GM20000 (cell line): ENCODE data around the gene GLYR1.
A peak's percentile ranks its signal among the peaks of the same experiment; 100 is the strongest.
"Not testable (repeated sequence)": the region's sequence is repeated elsewhere in the genome, so short reads cannot be mapped to it uniquely, and the experiment has no call there.

Experiments
- DNase-seq: peaks from one replicate; pipeline ENCODE4 v3.0.0; 2012; ENCODE audit warnings: low spot score
- CTCF ChIP-seq: IDR thresholded peaks from 2 replicates; pipeline ENCODE4 v1.5.1; 2012; ENCODE audit warnings: mild to moderate bottlenecking, control low read depth; ENCODE audit errors: extremely low read depth, missing control alignments

GLYR1 gene

GRCh38 chr16:4846901-4847773, at the start of gene GLYR1, which contains the start of gene UBN1:
TSS of gene GLYR1 (minus strand) at chr16:4847288. CDS start at chr16:4847265, 23 bp downstream.
TSS of gene UBN1 (plus strand) at chr16:4847481. CDS start at chr16:4852918, 5,437 bp downstream.
- peak; percentile 99 for DNase-seq
- TF ChIP-seq CTCF, result no peak

- not testable (repeated sequence) for DNase-seq
These were observed 49.7 kb upstream of the GLYR1 start for GRCh38 chr16:4896761-4897160.

GRCh38 chr16:4895366-4895765, 48.3 kb upstream of the GLYR1 start:
- TF ChIP-seq CTCF, result no peak

GRCh38 chr16:4894276-4895150, 47.4 kb upstream of the GLYR1 start:
- DNase-seq, result no peak

More at GRCh38 chr16:4895366-4895765, 48.3 kb upstream of the GLYR1 start:
- no peak for DNase-seq

GRCh38 chr16:4893103-4893862, 46.2 kb upstream of the GLYR1 start:
- DNase-seq, result no peak
- no peak for TF ChIP-seq CTCF

More at GRCh38 chr16:4894276-4895150, 47.4 kb upstream of the GLYR1 start:
- TF ChIP-seq CTCF, result no peak

- DNase-seq, result no peak
These were observed 45.4 kb upstream of the GLYR1 start for GRCh38 chr16:4892361-4893102.

More at GRCh38 chr16:4892361-4893102, 45.4 kb upstream of the GLYR1 start:
- no peak for TF ChIP-seq CTCF
